ENCODE results near the gene TPRKB.

DNA sequence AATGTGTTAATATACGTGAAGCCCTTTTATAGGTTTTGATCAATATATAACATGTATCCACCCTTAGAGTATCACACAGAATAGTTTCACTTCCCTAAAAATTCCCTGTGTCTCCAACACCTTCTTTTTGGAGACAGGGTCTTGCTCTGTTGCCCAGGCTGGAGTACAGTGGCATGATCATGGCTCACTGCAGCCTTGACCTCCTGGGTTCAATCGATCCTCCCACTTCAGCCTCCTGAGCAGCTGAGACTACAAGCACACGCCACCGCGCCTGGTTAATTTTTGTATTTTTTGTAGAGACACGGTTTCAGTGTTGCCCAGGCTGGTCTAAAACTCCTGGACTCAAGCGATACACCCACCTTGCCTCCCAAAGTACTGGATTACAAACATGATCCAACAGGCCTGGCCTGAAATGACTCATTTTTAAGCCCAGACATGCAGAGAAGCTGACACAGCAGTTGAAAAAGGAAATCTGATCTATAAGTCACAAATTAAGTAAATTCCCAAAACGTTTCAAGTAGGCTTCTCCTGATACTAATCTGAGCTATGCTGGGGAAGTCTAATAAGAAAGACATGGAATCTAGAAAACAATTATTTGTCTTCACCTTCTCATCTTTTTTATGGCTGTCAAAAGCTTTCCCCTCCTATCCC lies 39.8 kb upstream of the TPRKB start:
- TF ChIP-seq, protein P1, sequence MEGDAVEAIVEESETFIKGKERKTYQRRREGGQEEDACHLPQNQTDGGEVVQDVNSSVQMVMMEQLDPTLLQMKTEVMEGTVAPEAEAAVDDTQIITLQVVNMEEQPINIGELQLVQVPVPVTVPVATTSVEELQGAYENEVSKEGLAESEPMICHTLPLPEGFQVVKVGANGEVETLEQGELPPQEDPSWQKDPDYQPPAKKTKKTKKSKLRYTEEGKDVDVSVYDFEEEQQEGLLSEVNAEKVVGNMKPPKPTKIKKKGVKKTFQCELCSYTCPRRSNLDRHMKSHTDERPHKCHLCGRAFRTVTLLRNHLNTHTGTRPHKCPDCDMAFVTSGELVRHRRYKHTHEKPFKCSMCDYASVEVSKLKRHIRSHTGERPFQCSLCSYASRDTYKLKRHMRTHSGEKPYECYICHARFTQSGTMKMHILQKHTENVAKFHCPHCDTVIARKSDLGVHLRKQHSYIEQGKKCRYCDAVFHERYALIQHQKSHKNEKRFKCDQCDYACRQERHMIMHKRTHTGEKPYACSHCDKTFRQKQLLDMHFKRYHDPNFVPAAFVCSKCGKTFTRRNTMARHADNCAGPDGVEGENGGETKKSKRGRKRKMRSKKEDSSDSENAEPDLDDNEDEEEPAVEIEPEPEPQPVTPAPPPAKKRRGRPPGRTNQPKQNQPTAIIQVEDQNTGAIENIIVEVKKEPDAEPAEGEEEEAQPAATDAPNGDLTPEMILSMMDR (IDR thresholded peaks at IDR 0.05; ENCODE audit: low read length), result no peak
- TF ChIP-seq EZH2 (optimal IDR thresholded peaks at IDR 0.05; ENCODE audit: low read depth, low read length), result no peak
